ENCODE measurements around the gene LRRC46. TPM values are rescaled to one million over a fixed set of nuclear protein-coding genes. Genes with fewer than 3 reads are reported as not detected.

LRRC46 gene
- total and polyA plus RNA-seq, 9 of the 15 experiments (the other 6 are each of a cell fraction or from before 2014, with no cell fraction given): 0.39 to 1.4 (median 0.53) TPM; not detected in 1

- TF ChIP-seq PBX2 (CRISPR knock-in tag; IDR thresholded peaks at IDR 0.05; ENCODE audit: low read depth): no peak
- TF ChIP-seq PBX2 (tag; conservative IDR thresholded peaks at IDR 0.05; ENCODE audit: low read depth): peak; percentile 95
- no peak for TF ChIP-seq GABPB2 (CRISPR knock-in tag; conservative IDR thresholded peaks at IDR 0.05)
- TF ChIP-seq CHD1 (IDR thresholded peaks at IDR 0.05; ENCODE audit: low read length): no peak
- TF ChIP-seq HOXB6 (CRISPR knock-in tag; IDR thresholded peaks at IDR 0.05; ENCODE audit: borderline replicate concordance): no peak
- no peak for TF ChIP-seq HMGXB4 (CRISPR knock-in tag; IDR thresholded peaks at IDR 0.05)
- TF ChIP-seq CBFA2T3 (IDR thresholded peaks at IDR 0.05): no peak
- no peak for TF ChIP-seq ZNF639 (CRISPR knock-in tag; conservative IDR thresholded peaks at IDR 0.05 in 1 of 2, IDR thresholded peaks at IDR 0.05 in 1 of 2)
- no peak for TF ChIP-seq RBM14 (IDR thresholded peaks at IDR 0.05; ENCODE audit: borderline replicate concordance, insufficient read depth, low read depth, low read length)
- TF ChIP-seq MYNN (IDR thresholded peaks at IDR 0.05): no peak
- TF ChIP-seq MYNN (CRISPR knock-in tag; IDR thresholded peaks at IDR 0.05): no peak
- TF ChIP-seq ZMIZ1 (IDR thresholded peaks at IDR 0.05; ENCODE audit: low read depth in 2 of 2, low read length in 2 of 2): no peak
- no peak for TF ChIP-seq RBM15 (IDR thresholded peaks at IDR 0.05; ENCODE audit: insufficient read depth, low read length)
- TF ChIP-seq NFYB (IDR thresholded peaks at IDR 0.05; ENCODE audit: extremely low read depth, insufficient read length): no peak
- peak; percentile 92 for TF ChIP-seq MEIS2 (IDR thresholded peaks at IDR 0.05; ENCODE audit: partially characterized antibody)
- peak; percentile 51; the same call in 1 of the 2 replicates for TF ChIP-seq PKNOX1 (IDR thresholded peaks at IDR 0.05)
Measured at GRCh38 chr17:47883589-47884426, 52.3 kb downstream of the LRRC46 start (continued).
